Activated CD4-positive, alpha-beta memory T cell treated with anti-CD3 and anti-CD28 coated beads for 36 hours (primary cell): Measurements from ENCODE around the gene PDK4. TPM values are rescaled to one million over a fixed set of nuclear protein-coding genes. Genes with fewer than 3 reads are reported as not detected.
"Not testable (repeated sequence)": the region's sequence is repeated elsewhere in the genome, so short reads cannot be mapped to it uniquely, and the experiment has no call there.

Source experiments
- CTCF ChIA-PET: fragments of 350-600 bp; sonication (Branson Sonifier 250); formaldehyde crosslinking; loops from one replicate; lab custom pipeline; 2021; ENCODE audit warnings: antibody characterized with exemption, inconsistent platforms; lab: Charles Lee
- POLR2A ChIA-PET: fragments of 350-600 bp; sonication (Branson Sonifier 250); formaldehyde crosslinking; loops from one replicate; lab custom pipeline; 2021; ENCODE audit warnings: antibody characterized with exemption; lab: Charles Lee
- DNase-seq: peaks from one replicate; pipeline ENCODE4 v3.0.0-alpha.2; 2020
- H3K27ac Mint-ChIP-seq: one replicate; pipeline ENCODE4 v1.8.0; 2021; ENCODE audit warnings: mixed read lengths
- H3K27me3 Mint-ChIP-seq: one replicate; pipeline ENCODE4 v1.8.0; 2021; ENCODE audit warnings: mixed read lengths
- H3K36me3 Mint-ChIP-seq: one replicate; pipeline ENCODE4 v1.8.0; 2021; ENCODE audit warnings: mixed read lengths
- H3K4me1 Mint-ChIP-seq: one replicate; pipeline ENCODE4 v1.8.0; 2021; ENCODE audit warnings: low read depth, mixed read lengths
- H3K4me3 Mint-ChIP-seq: one replicate; pipeline ENCODE4 v1.8.0; 2021; ENCODE audit warnings: mild to moderate bottlenecking, mixed read lengths
- H3K9me3 Mint-ChIP-seq: one replicate; pipeline ENCODE4 v1.8.0; 2021; ENCODE audit warnings: mixed read lengths
- intact Hi-C: fragments of 100-400 bp; cut with micrococcal nuclease; formaldehyde crosslinking; loops from one replicate; pipeline ENCODE4 v1.15.1; 2023
- total RNA-seq, 2 experiments: library from RNA; stranded (reverse); gene quantifications; one replicate each; pipeline ENCODE4 v1.2.3, GENCODE V29; 2021

Gene PDK4
- total RNA-seq, 2 experiments from 2014 or later: not detected

GRCh38 chr7:95583834-95584621 lies 12.3 kb downstream of the PDK4 start:
- intact Hi-C loops: no loop called here
- no peaks in the 10 kb centered on the region for H3K9me3 Mint-ChIP-seq
- H3K27ac Mint-ChIP-seq: no peak overlapping the region
- H3K36me3 Mint-ChIP-seq: no peaks in the 10 kb centered on the region
- POLR2A ChIA-PET: no interaction called here
- no peak overlapping the region for H3K4me3 Mint-ChIP-seq
- CTCF ChIA-PET: no interaction called here
- no peak for DNase-seq
- peaks cover 2% of the 10 kb centered on the region for H3K27me3 Mint-ChIP-seq
- H3K4me1 Mint-ChIP-seq: no peaks in the 10 kb centered on the region

DNA sequence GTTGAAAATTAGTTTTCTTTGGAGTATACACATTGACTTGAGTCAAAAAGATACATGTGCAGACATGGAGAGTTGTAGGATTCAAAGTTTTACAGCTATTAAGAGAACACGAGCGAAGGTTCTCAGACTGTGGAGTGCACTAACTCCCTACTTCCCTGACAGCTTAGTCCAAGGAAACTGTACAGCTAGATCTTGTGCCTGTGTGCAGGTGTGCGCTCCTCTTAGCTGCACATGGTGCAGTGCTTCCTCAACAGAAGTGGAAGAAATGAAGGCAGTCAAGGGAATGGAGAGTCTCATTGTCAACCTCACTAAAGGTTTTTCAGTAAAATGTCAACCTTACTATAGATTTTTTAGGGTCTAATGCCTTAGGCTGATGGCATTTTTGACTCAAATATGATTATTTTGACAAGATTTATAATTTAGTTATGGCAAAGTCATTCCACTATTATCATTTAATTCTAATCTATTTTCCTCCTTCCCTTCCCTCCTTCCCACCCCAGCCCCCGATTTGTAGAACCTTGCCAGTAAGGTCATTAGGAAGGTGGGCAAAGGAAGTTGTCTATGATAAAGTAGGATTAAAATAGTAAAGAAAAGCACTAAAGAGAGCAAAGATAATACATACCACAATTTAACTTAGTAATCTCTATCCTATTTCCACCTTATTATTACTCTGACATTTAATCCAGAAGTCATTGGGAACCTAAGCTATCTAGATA lies 13.6 kb downstream of the PDK4 start:
- no peak overlapping the region for H3K4me3 Mint-ChIP-seq
- ChIA-PET POLR2A (no interaction called here), CTCF (interaction anchor here (0.6 kb wide), 1 partner anchor 383 kb away, joined by 3 read pairs; no protein-coding TSS in a partner anchor)
- H3K36me3 Mint-ChIP-seq: no peaks in the 10 kb centered on the region
- intact Hi-C loops: no loop called here
- no peak overlapping the region for H3K27ac Mint-ChIP-seq
- H3K4me1 Mint-ChIP-seq: no peaks in the 10 kb centered on the region
- no peaks in the 10 kb centered on the region for H3K9me3 Mint-ChIP-seq
- H3K27me3 Mint-ChIP-seq: peaks cover 2% of the 10 kb centered on the region
- no peak for DNase-seq

DNA sequence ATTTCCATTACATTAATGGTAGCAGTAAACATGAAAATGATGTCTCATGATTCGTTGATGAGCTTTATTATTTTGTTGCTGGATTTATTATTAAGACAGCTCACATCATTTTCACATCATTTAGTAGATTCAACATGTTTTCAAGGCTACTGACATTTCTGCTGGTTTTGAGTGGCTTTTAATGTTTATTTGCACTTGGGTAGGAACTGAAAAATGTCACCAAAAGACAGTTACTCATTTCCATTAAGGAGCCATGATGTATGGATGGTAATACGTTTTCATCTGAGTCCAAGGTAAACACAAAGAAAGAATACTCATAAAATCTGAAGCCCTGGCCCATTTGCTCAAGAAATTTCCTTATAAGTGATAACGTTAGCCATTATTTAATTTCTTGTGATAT lies 14.8 kb downstream of the PDK4 start:
- Mint-ChIP-seq H3K4me1 (no peaks in the 10 kb centered on the region), H3K27me3 (peaks cover 2% of the 10 kb centered on the region), H3K36me3 (no peaks in the 10 kb centered on the region), H3K27ac (no peak overlapping the region), H3K9me3 (no peaks in the 10 kb centered on the region), H3K4me3 (no peak overlapping the region)
- intact Hi-C loops: no loop called here
- CTCF ChIA-PET: no interaction called here
- DNase-seq: no peak
- POLR2A ChIA-PET: no interaction called here

DNA sequence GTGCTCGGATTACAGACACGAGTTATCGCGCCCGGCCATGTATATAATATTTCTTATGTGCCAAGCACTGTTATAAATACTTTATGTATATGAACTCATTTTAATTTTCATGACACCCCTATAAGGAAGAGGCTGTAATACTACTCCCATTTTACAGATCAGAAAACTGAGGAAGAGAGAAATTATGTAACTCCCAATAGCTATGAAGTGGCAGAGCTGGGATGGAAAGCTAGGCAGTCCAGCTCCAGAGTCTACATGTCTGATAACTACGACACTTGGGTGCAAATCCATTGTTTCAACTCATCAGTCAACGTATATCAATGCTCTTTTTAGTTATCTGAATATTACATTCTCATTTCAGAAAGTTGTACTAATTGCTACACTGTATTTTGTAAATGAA lies 17.0 kb downstream of the PDK4 start:
- ChIA-PET POLR2A (no interaction called here), CTCF (no interaction called here)
- Mint-ChIP-seq H3K4me3 (no peak overlapping the region), H3K36me3 (no peaks in the 10 kb centered on the region), H3K9me3 (no peaks in the 10 kb centered on the region), H3K4me1 (no peaks in the 10 kb centered on the region), H3K27ac (no peak overlapping the region), H3K27me3 (peaks cover 2% of the 10 kb centered on the region)
- no peak for DNase-seq
- intact Hi-C loops: no loop called here

- H3K36me3 Mint-ChIP-seq: no peaks in the 10 kb centered on the region
- CTCF ChIA-PET: no interaction called here
- intact Hi-C loops: no loop called here
- no peaks in the 10 kb centered on the region for H3K27me3 Mint-ChIP-seq
- POLR2A ChIA-PET: no interaction called here
- no peaks in the 10 kb centered on the region for H3K4me1 Mint-ChIP-seq
- H3K27ac Mint-ChIP-seq: no peak overlapping the region
- no peak overlapping the region for H3K4me3 Mint-ChIP-seq
- no peaks in the 10 kb centered on the region for H3K9me3 Mint-ChIP-seq
- DNase-seq: no peak
These were observed 17.9 kb downstream of the PDK4 start for GRCh38 chr7:95578299-95578855.

GRCh38 chr7:95577137-95577536 lies 19.2 kb downstream of the PDK4 start:
- Mint-ChIP-seq H3K4me3 (no peak overlapping the region), H3K9me3 (no peaks in the 10 kb centered on the region), H3K36me3 (no peaks in the 10 kb centered on the region), H3K4me1 (no peaks in the 10 kb centered on the region), H3K27me3 (no peaks in the 10 kb centered on the region), H3K27ac (no peak overlapping the region)
- POLR2A ChIA-PET: no interaction called here
- no peak for DNase-seq
- intact Hi-C loops: no loop called here
- CTCF ChIA-PET: no interaction called here

DNA sequence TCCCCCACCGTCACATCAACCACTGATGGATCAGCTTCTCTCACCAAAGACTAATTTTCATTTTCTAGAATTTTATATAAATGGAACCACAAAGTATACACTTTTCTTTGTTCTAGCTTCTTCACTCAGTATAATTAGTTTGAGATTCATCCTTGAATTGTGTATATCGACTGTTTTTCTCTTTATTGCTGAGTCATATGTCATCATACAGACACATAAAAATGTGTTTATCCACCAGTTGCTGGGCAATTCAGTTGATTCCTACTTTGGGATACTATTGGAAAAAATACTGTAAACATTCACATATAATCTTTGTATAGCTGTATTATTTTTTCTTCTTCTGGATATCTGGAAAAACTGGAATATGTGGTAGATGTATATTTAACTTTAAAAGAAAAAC lies 26.6 kb downstream of the PDK4 start:
- intact Hi-C loops: no loop called here
- Mint-ChIP-seq H3K4me1 (no peaks in the 10 kb centered on the region), H3K9me3 (no peaks in the 10 kb centered on the region), H3K27me3 (no peaks in the 10 kb centered on the region), H3K27ac (no peak overlapping the region), H3K36me3 (no peaks in the 10 kb centered on the region), H3K4me3 (no peak overlapping the region)
- CTCF ChIA-PET: no interaction called here
- POLR2A ChIA-PET: no interaction called here
- DNase-seq: no peak

DNA sequence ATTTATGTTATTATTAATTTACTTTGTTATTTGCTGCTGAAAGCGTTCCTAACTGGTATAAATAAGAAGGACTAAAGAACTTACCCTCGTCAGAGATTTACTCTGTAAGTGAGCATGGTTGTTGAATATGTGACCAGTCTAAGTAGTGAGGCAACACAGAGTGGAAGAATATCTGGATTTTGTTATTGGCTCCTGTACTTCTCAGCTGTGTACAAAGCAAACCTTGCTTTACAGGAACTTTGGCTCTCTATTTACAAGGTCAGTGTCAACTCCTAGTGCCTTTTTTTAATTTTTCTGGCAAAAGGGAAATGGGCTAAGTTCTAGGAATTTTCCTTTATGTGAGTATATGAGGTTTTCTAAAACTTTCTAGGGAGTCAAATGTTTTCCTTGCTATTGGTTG lies 35.6 kb downstream of the PDK4 start:
- CTCF ChIA-PET: no interaction called here
- no peaks in the 10 kb centered on the region for H3K4me1 Mint-ChIP-seq
- H3K9me3 Mint-ChIP-seq: no peaks in the 10 kb centered on the region

DNA sequence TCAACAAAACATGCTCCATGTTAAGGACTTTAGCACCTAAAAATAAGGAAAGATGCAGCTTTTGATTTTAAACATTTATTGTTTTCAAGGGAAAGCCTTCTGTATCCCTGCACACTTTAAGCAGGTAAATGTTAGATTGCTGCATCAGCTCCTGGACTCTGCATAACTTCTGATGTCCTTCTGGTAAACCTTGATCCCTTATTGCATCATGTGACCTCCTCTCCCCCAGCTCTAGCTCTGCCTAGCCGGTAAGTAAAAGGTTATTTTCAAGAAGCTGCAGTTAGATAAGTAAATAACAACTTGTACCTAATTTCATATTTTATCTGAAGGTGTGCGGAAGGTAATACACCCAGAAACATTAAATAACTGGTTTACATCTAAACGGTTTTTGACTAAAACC lies 37.5 kb downstream of the PDK4 start:
- Mint-ChIP-seq H3K9me3 (no peaks in the 10 kb centered on the region), H3K4me1 (no peaks in the 10 kb centered on the region), H3K36me3 (no peaks in the 10 kb centered on the region), H3K4me3 (no peak overlapping the region), H3K27me3 (peaks cover 1% of the 10 kb centered on the region), H3K27ac (no peak overlapping the region)
- CTCF ChIA-PET: no interaction called here
- intact Hi-C loops: no loop called here
- DNase-seq: no peak
- POLR2A ChIA-PET: no interaction called here

More for the DNA sequence above, 35.6 kb downstream of the PDK4 start:
- no peak overlapping the region for H3K4me3 Mint-ChIP-seq
- no peak overlapping the region for H3K27ac Mint-ChIP-seq
- POLR2A ChIA-PET: no interaction called here
- no peaks in the 10 kb centered on the region for H3K36me3 Mint-ChIP-seq
- DNase-seq: no peak
- no peaks in the 10 kb centered on the region for H3K27me3 Mint-ChIP-seq
- intact Hi-C loops: no loop called here

DNA sequence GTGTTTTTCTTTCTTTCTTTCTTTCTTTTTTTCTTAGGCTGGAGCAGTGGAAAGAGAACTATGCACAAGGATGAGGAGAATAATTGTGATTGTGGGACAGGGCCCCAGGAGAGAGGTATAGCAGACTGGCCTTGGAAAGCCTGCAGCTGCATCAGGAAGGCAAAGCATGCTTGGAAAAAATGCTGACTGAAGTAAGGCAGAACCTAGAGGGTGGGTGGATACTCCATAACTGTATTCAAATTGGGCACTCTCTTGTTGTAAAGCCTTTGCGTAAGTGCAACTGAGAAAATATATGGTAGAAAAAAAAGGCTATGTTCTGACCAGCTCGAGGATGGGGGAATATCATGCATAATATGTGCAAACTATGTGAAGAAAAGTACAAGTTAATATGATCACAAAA lies 39.5 kb downstream of the PDK4 start:
- Mint-ChIP-seq H3K27ac (no peak overlapping the region), H3K4me1 (no peaks in the 10 kb centered on the region), H3K9me3 (no peaks in the 10 kb centered on the region), H3K4me3 (no peak overlapping the region), H3K36me3 (no peaks in the 10 kb centered on the region), H3K27me3 (peaks cover 4% of the 10 kb centered on the region)
- CTCF ChIA-PET: no interaction called here
- POLR2A ChIA-PET: no interaction called here
- intact Hi-C loops: no loop called here
- DNase-seq: no peak

- no peaks in the 10 kb centered on the region for H3K36me3 Mint-ChIP-seq
- ChIA-PET POLR2A (no interaction called here), CTCF (no interaction called here)
- H3K27me3 Mint-ChIP-seq: peaks cover 7% of the 10 kb centered on the region
- H3K4me1 Mint-ChIP-seq: no peaks in the 10 kb centered on the region
- H3K9me3 Mint-ChIP-seq: no peaks in the 10 kb centered on the region
- no peak for DNase-seq
- H3K27ac Mint-ChIP-seq: no peak overlapping the region
- intact Hi-C loops: no loop called here
- H3K4me3 Mint-ChIP-seq: no peak overlapping the region
These were observed 42.4 kb downstream of the PDK4 start for GRCh38 chr7:95553939-95554338.

DNA sequence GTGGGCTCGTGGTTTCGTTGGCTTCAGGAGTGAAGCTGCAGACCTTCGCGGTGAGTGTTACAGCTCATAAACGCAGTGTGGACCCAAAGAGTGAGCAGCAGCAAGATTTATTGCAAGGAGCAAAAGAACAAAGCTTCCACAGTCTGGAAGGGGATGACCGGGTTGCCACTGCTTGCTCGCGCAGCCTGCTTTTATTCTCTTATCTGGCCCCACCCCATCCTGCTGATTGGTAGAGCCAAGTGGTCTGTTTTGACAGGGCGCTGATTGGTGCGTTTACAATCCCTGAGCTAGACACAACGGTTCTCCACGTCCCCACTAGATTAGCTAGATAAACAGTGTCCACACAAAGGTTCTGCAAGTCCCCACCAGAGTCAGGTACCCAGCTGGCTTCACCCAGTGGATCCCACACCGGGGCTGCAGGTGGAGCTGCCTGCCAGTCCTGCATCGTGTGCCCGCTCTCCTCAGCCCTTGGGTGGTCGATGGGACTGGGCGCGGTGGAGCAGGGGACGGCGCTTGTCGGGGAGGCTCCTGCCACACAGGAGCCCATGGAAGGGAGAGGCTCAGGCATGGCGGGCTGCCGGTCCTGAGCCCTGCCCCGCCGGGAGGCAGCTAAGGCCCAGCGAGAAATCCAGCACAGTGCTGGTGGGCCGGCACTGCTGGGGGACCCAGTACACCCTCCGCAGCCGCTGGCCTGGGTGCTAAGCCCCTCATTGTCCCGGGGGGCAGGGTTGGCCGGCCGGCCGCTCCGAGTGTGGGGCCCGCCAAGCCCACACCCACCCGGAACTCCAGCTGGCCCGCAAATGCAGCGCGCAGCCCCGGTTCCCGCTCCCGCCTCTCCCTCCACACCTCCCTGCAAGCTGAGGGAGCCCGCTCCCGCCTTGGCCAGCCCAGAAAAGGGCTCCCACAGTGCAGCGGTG lies 44.0 kb downstream of the PDK4 start:
- intact Hi-C loops, POLR2A ChIA-PET, H3K4me1 Mint-ChIP-seq, H3K4me3 Mint-ChIP-seq, H3K27me3 Mint-ChIP-seq, H3K36me3 Mint-ChIP-seq, H3K9me3 Mint-ChIP-seq, DNase-seq, H3K27ac Mint-ChIP-seq, CTCF ChIA-PET: not testable (repeated sequence)
